ENCODE measurements around the gene ERCC6L2. TPM values are rescaled to one million over a fixed set of nuclear protein-coding genes. Genes with fewer than 3 reads are reported as not detected.

The ERCC6L2 gene
- total RNA-seq, 1 experiment from 2014 or later = 39.2 TPM

GRCh38 chr9:95862343-95862742, 13.1 kb upstream of the ERCC6L2 start:
- Histone ChIP-seq H3K4me3 (replicated peaks in 1 of 2; ENCODE audit: low read depth in 1 of 2, low read length in 2 of 2) (no peak overlapping the region), H2AFZ (ENCODE audit: low read depth, low read length, poor library complexity, severe bottlenecking) (no peak overlapping the region), H3K9me2 (ENCODE audit: insufficient read depth) (no peaks in the 10 kb centered on the region), H3K79me2 (ENCODE audit: insufficient read depth, low read length) (no peaks in the 10 kb centered on the region), H3K27me3 (ENCODE audit: insufficient read depth, low read length) (no peaks in the 10 kb centered on the region), H3K4me2 (ENCODE audit: low read length) (no peak overlapping the region), H4K20me1 (ENCODE audit: insufficient read depth) (no peaks in the 10 kb centered on the region), H3K36me3 (ENCODE audit: control insufficient read depth in 1 of 2, insufficient read depth in 2 of 2, low read length in 2 of 2) (no peaks in the 10 kb centered on the region), H3K4me1 (ENCODE audit: control insufficient read depth in 1 of 2, insufficient read depth in 2 of 2, low read length in 2 of 2) (peaks cover 6 to 9% of the 10 kb centered on the region in 2 experiments), H3K9ac (ENCODE audit: low read length) (no peak overlapping the region), H3K9me3 (ENCODE audit: control insufficient read depth in 1 of 2, insufficient read depth in 1 of 2, low read depth in 1 of 2, low read length in 2 of 2) (no peaks in the 10 kb centered on the region; a peak in 1 of 4 replicates), H3K27ac (ENCODE audit: low read depth, low read length) (no peak overlapping the region)
- intact Hi-C loops (cut with micrococcal nuclease) = no loop called here
- ATAC-seq (no peak), DNase-seq (ENCODE audit: low read depth, low spot score) (no peak)
- POLR2A ChIA-PET = no interaction called here
- BruUV-seq (replicated peaks) = no TSS peak
- no peak for TF ChIP-seq POLR2A (IDR thresholded peaks at IDR 0.05; ENCODE audit: borderline replicate concordance, extremely low read depth, insufficient read depth, insufficient read length)
- TF ChIP-seq EZH2 (IDR thresholded peaks at IDR 0.05) = no peak
- no peak for TF ChIP-seq TCF7L2 (IDR thresholded peaks at IDR 0.05; ENCODE audit: borderline replicate concordance, extremely low read depth, insufficient read depth, insufficient read length)
- TF ChIP-seq ZBTB33 (IDR thresholded peaks at IDR 0.05; ENCODE audit: extremely low read depth, insufficient replicate concordance, low read length) = no peak
- TF ChIP-seq SRF (IDR thresholded peaks at IDR 0.05; ENCODE audit: low read depth) = no peak
- TF ChIP-seq YY1 (IDR thresholded peaks at IDR 0.05; ENCODE audit: extremely low read depth, insufficient replicate concordance, low read depth, low read length) = no peak
- no peak for TF ChIP-seq SP1 (IDR thresholded peaks at IDR 0.05; ENCODE audit: low read depth)
- no peak for TF ChIP-seq JUND (IDR thresholded peaks at IDR 0.05)
- TF ChIP-seq RAD21 (IDR thresholded peaks at IDR 0.05; ENCODE audit: low read depth) = no peak
- no peak for TF ChIP-seq POLR2AphosphoS5 (IDR thresholded peaks at IDR 0.05; ENCODE audit: low read depth, low read length)
- no peak for TF ChIP-seq FOSL1 (IDR thresholded peaks at IDR 0.05; ENCODE audit: low read depth)
- TF ChIP-seq ZNF274 (IDR thresholded peaks at IDR 0.05; ENCODE audit: low read depth, low read length) = no peak
- TF ChIP-seq CEBPB (IDR thresholded peaks at IDR 0.05; ENCODE audit: low read depth) = no peak
- CTCF ChIA-PET = no interaction called here
- RAD21 ChIA-PET (ENCODE audit: low non-redundant PET in 1 of 2, low total read pairs in 2 of 2, uncharacterized antibody in 2 of 2, unreplicated experiment in 2 of 2) = no interaction called here
